HCT116 (cell line): Measurements from ENCODE around the gene TMEM208. TPM values are rescaled to one million over a fixed set of nuclear protein-coding genes. Genes with fewer than 3 reads are reported as not detected.

Experiments used
- ATAC-seq: fragments of 200-7000 bp; cut with Tn5 transposase; 2 replicates; pipeline ENCODE4 v1.9.1; 2020; ENCODE audit warnings: mild to moderate bottlenecking, moderate library complexity
- BruUV-seq: library from RNA; stranded (reverse); fragments of 400-500 nt; replicated peaks from 2 replicates; lab custom pipeline; 2021; lab: Mats Ljungman, UMichigan
- CTCF ChIA-PET: fragments of 300-600 bp; sonication (Branson Sonifier 250); formaldehyde crosslinking; loops from one replicate; lab custom pipeline; 2021; ENCODE audit warnings: antibody characterized with exemption; lab: Charles Lee
- POLR2A ChIA-PET: fragments of 300-600, 350-600 bp; sonication (Branson Sonifier 250); formaldehyde crosslinking; loops from one replicate; lab custom pipeline; 2021; ENCODE audit warnings: antibody characterized with exemption; lab: Charles Lee
- RAD21 ChIA-PET, 2 experiments: fragments of 300-600 bp; sonication (Branson Sonifier 250); formaldehyde crosslinking; loops; one replicate each; lab custom pipeline; 2023; ENCODE audit warnings: low total read pairs in 2 of 2; ENCODE audit not compliant: uncharacterized antibody in 2 of 2, unreplicated experiment in 2 of 2, low non-redundant PET in 1 of 2; lab: Charles Lee
- DNase-seq: peaks from one replicate; pipeline ENCODE4 v3.0.0-alpha.2; 2010; ENCODE audit warnings: low read depth, low spot score
- H2AFZ ChIP-seq: fragments of 200-600 bp; shearing (Covaris generic), sonication (generic); 2 replicates; pipeline ENCODE4 v1.6.1; 2017; ENCODE audit warnings: low read depth, mixed run types, mixed read lengths, antibody characterized with exemption, low read length; ENCODE audit not compliant: poor library complexity, severe bottlenecking
- H3K27ac ChIP-seq: 2 replicates; pipeline ENCODE4 v1.5.1; 2012; ENCODE audit warnings: low read depth, low read length
- H3K27me3 ChIP-seq: fragments of 200-600 bp; sonication (generic); 2 replicates; pipeline ENCODE4 v1.6.1; 2016; ENCODE audit warnings: mixed run types, low read length, mixed read lengths; ENCODE audit not compliant: insufficient read depth
- H3K36me3 ChIP-seq, 2 experiments: fragments of 200-500 bp in 1 of 2; fragments of 200-600 bp in 1 of 2; sonication (Bioruptor generic) in 1 of 2; sonication (generic) in 1 of 2; 2 replicates each; pipeline versions ENCODE4 v1.5.1 to v1.6.1; 2014 to 2016; ENCODE audit warnings: low read length in 2 of 2, inconsistent platforms in 1 of 2, mixed read lengths in 1 of 2, mixed run types in 1 of 2; ENCODE audit not compliant: insufficient read depth in 2 of 2, control insufficient read depth in 1 of 2
- H3K4me1 ChIP-seq, 2 experiments: fragments of 200-600 bp in 1 of 2; sonication (generic) in 1 of 2; 2 replicates each; pipeline versions ENCODE4 v1.5.1 to v1.6.1; 2012 to 2017; ENCODE audit warnings: low read length in 2 of 2, inconsistent platforms in 1 of 2, mild to moderate bottlenecking in 1 of 2, mixed read lengths in 1 of 2, mixed run types in 1 of 2, moderate library complexity in 1 of 2; ENCODE audit not compliant: insufficient read depth in 2 of 2, control insufficient read depth in 1 of 2
- H3K4me2 ChIP-seq: fragments of 200-600 bp; sonication (generic); 2 replicates; pipeline ENCODE4 v1.6.1; 2017; ENCODE audit warnings: mixed run types, low read length, mixed read lengths
- H3K4me3 ChIP-seq, 2 experiments: fragments of 200-600 bp in 1 of 2; sonication (generic) in 1 of 2; replicated peaks in 1 of 2; 2 replicates each; pipeline ENCODE4 v1.5.1; 2011 to 2016; ENCODE audit warnings: low read length in 2 of 2, control low read depth in 1 of 2, low read depth in 1 of 2, mild to moderate bottlenecking in 1 of 2, mixed read lengths in 1 of 2, mixed run types in 1 of 2
- H3K79me2 ChIP-seq: fragments of 200-600 bp; sonication (generic); 2 replicates; pipeline ENCODE4 v1.6.1; 2017; ENCODE audit warnings: mild to moderate bottlenecking, mixed run types, low read length, moderate library complexity, mixed read lengths; ENCODE audit not compliant: insufficient read depth
- H3K9ac ChIP-seq: fragments of 200-600 bp; sonication (generic); 2 replicates; pipeline ENCODE4 v1.6.1; 2016; ENCODE audit warnings: low read length, mixed read lengths
- H3K9me2 ChIP-seq: fragments of 200-600 bp; sonication (generic), shearing (Covaris generic); 2 replicates; pipeline ENCODE4 v1.6.1; 2017; ENCODE audit warnings: mixed run types, mild to moderate bottlenecking, moderate library complexity; ENCODE audit not compliant: insufficient read depth
- H3K9me3 ChIP-seq, 2 experiments: fragments of 200-500 bp in 1 of 2; fragments of 200-600 bp in 1 of 2; sonication (Bioruptor generic) in 1 of 2; sonication (generic) in 1 of 2; 2 replicates each; pipeline ENCODE4 v1.6.1; 2014 to 2017; ENCODE audit warnings: low read length in 2 of 2, mixed read lengths in 2 of 2, inconsistent platforms in 1 of 2, low read depth in 1 of 2, mild to moderate bottlenecking in 1 of 2, mixed run types in 1 of 2, moderate library complexity in 1 of 2; ENCODE audit not compliant: control insufficient read depth in 1 of 2, insufficient read depth in 1 of 2
- H4K20me1 ChIP-seq: fragments of 200-600 bp; sonication (generic), shearing (Covaris generic); 2 replicates; pipeline ENCODE4 v1.6.1; 2017; ENCODE audit warnings: mixed run types, mild to moderate bottlenecking, moderate library complexity; ENCODE audit not compliant: insufficient read depth
- ATF3 ChIP-seq: IDR thresholded peaks from 2 replicates; pipeline ENCODE4 v1.6.1; 2012
- CEBPB ChIP-seq: IDR thresholded peaks from 2 replicates; pipeline ENCODE4 v1.6.1; 2012; ENCODE audit warnings: low read depth
- ELF1 ChIP-seq: IDR thresholded peaks from 2 replicates; pipeline ENCODE4 v1.6.1; 2012; ENCODE audit warnings: low read depth, borderline replicate concordance
- EZH2phosphoT487 ChIP-seq: fragments of 200-600 bp; IDR thresholded peaks from 2 replicates; pipeline ENCODE4 v1.6.1; 2018; ENCODE audit warnings: antibody characterized with exemption, borderline replicate concordance
- JUND ChIP-seq: IDR thresholded peaks from 2 replicates; pipeline ENCODE4 v1.6.1; 2012
- POLR2A ChIP-seq: IDR thresholded peaks from 2 replicates; pipeline ENCODE4 v1.7.0; 2011; ENCODE audit warnings: borderline replicate concordance; ENCODE audit not compliant: insufficient read depth, insufficient read length; ENCODE audit errors: extremely low read depth
- POLR2AphosphoS5 ChIP-seq: IDR thresholded peaks from 2 replicates; pipeline ENCODE4 v1.6.1; 2011; ENCODE audit warnings: mild to moderate bottlenecking, low read depth, low read length, moderate library complexity
- SP1 ChIP-seq: IDR thresholded peaks from 2 replicates; pipeline ENCODE4 v1.6.1; 2012; ENCODE audit warnings: low read depth
- SRF ChIP-seq: IDR thresholded peaks from 2 replicates; pipeline ENCODE4 v1.6.1; 2012; ENCODE audit warnings: low read depth
- ZFX ChIP-seq: fragments of 450-650 bp; IDR thresholded peaks from 2 replicates; pipeline ENCODE4 v1.6.1; 2017
- intact Hi-C: fragments of 100-400 bp; cut with micrococcal nuclease; formaldehyde crosslinking; loops from 2 replicates; pipeline ENCODE4 v1.10.0; 2022
- total RNA-seq: library from RNA; stranded (reverse); gene quantifications from one replicate; pipeline ENCODE4 v1.2.1, GENCODE V29; 2021; ENCODE audit not compliant: unreplicated experiment

The TMEM208 gene
- total RNA-seq, 1 experiment from 2014 or later = 36.1 TPM

GRCh38 chr16:67258161-67258835 lies 31.4 kb downstream of the TMEM208 start:
- H2AFZ ChIP-seq = no peak overlapping the region
- H3K27ac ChIP-seq = no peak overlapping the region
- H3K4me3 ChIP-seq = no peak overlapping the region
- no peaks in the 10 kb centered on the region for H3K9me3 ChIP-seq
- H3K9ac ChIP-seq = no peak overlapping the region
- no peaks in the 10 kb centered on the region; a peak in 1 of 4 replicates for H3K36me3 ChIP-seq
- intact Hi-C loops = no loop called here
- H3K9me2 ChIP-seq = no peaks in the 10 kb centered on the region
- no peaks in the 10 kb centered on the region for H3K27me3 ChIP-seq
- POLR2A ChIA-PET = no interaction called here
- no peak for TF ChIP-seq CEBPB
- TF ChIP-seq, all 23 proteins: peak for 0
- no peak overlapping the region for H3K4me2 ChIP-seq
- ATAC-seq (no peak), DNase-seq (no peak)
- no TSS peak for BruUV-seq
- H3K4me1 ChIP-seq = no peaks in the 10 kb centered on the region
- RAD21 ChIA-PET = no interaction called here
- H4K20me1 ChIP-seq = no peaks in the 10 kb centered on the region
- CTCF ChIA-PET = no interaction called here
- no peaks in the 10 kb centered on the region for H3K79me2 ChIP-seq

DNA sequence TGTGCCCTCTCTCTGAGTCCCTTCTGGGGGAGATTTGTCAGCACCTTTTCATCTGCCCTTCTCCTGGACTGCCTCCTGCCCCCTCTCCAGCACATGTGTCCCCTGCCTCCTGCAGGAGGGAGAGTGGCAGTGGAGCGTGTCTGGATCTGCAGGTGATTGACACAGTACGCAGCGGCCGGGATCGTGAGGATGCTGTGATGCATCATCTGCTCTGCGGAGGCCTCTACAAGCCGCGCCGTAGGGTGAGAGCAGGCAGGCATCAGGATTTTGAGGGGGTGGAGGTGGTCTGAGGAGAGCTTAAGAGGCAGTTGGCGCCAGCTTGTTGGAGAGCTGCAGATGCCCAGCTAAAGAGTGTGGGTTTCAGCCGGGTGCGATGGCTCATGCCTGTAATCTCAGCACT lies 32.8 kb downstream of the TMEM208 start:
- Histone ChIP-seq H3K9ac (no peak overlapping the region), H3K4me3 (no peak overlapping the region), H3K4me1 (no peaks in the 10 kb centered on the region), H3K9me3 (no peaks in the 10 kb centered on the region), H3K4me2 (no peak overlapping the region), H2AFZ (no peak overlapping the region), H3K27ac (no peak overlapping the region), H3K79me2 (no peaks in the 10 kb centered on the region), H4K20me1 (no peaks in the 10 kb centered on the region), H3K9me2 (no peaks in the 10 kb centered on the region), H3K27me3 (no peaks in the 10 kb centered on the region), H3K36me3 (no peaks in the 10 kb centered on the region; a peak in 1 of 4 replicates)
- CTCF ChIA-PET = interaction anchor here (1.5 to 2.0 kb wide), 7 partner anchors 11 to 188 kb away, joined by 5 to 22 read pairs (median 15); partner anchors contain the start of genes FHOD1, PLEKHG4 and SLC9A5
- intact Hi-C loops = loop anchor here (1.0 to 5.0 kb wide), 3 partner anchors 79 to 188 kb away; no protein-coding TSS in a partner anchor
- RAD21 ChIA-PET = interaction anchor here in 1 of 2 experiments (1.4 kb wide), 1 partner anchor 140 kb away, joined by 5 read pairs; no protein-coding TSS in a partner anchor
- POLR2A ChIA-PET = interaction anchor here (1.2 kb wide), 1 partner anchor 80 kb away, joined by 3 read pairs; no protein-coding TSS in a partner anchor
- no TSS peak for BruUV-seq
- no peak for ATAC-seq
- no peak for DNase-seq
- TF ChIP-seq ZFX (no peak), SRF (no peak), POLR2A (no peak), POLR2AphosphoS5 (no peak), EZH2phosphoT487 (no peak), CEBPB (no peak), ELF1 (no peak), SP1 (no peak), ATF3 (no peak), JUND (no peak)
